HG03039 (cell line): ENCODE data around the gene EIF2A.

Source experiments
- ATAC-seq: cut with Tn5 transposase; IDR thresholded peaks from one replicate; pipeline ENCODE4 v1.9.1; 2021; ENCODE audit warnings: mild to moderate bottlenecking, moderate library complexity; ENCODE audit not compliant: unreplicated experiment

The EIF2A gene

DNA sequence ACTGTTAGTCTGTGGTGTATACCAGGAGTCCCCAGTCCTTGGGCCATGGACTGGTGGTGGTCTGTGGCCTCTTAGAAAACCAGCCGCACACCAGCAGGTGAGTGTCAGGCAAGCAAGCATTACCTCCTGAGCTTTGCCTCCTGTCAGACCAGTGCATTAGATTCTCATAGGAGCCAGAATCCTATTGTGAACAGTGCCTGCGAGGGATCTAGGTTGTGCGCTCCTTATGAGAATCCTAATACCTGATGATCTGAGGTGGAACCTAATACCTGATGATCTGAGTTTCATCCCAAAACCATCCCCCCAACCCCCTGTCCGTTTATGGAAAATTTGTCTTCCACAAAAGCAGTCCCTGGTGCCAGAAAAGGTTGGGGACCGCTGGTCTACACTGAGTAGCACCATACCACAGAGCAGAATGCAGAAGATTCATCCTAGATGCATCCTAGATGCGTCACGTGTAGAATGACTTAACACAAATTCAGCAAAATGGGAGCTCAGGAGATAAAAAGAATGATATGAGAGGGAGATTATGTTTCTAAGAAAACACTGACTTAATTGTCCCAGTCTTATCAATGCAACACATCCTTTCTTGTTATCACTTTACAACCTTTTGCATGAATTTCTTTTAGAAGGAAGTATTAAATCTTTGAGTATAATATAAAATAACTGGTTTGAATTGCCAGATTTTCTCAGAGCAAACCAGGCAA is 85.1 kb downstream of the EIF2A start:
- no peak for ATAC-seq

DNA sequence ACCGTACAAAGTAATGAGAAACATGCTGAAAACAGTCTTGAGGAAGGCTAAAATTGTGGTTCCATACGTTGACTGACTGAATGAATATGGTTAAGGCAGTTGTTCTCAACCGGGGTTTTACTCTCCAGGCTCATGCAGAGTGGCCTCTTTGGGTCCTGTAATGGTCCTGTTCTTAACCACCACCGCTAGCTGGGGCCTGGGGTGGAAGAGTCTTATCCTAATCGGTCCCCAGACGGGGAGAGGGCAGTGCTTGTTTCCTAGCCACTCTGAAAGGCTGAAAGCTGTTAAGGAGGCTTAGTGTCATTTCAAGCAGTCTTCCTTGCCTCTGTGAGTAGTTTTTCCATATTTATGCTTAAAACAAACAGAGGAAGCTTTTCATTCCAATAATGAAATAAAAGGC is 88.5 kb downstream of the EIF2A start:
- no peak for ATAC-seq

DNA sequence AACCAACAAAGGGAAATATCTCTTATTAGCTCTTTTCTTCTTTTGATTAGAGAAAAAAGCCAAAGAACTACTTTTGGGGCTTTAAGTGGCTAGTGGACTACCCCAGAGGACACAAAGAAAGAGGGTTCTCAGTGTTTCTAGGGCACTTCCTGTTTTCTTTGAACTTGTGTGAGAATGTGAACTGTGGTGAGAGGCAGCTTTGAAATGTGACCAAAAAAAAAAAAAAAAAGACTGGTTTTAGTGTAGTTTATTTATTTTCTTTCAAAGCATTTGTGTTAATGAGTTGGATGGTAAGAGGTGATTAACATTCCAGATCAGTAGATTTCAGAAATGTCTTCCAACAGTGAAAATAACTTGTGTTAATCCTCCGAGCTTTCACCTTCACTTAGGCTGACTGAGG is 88.9 kb downstream of the EIF2A start:
- no peak for ATAC-seq
